Mesendoderm (in vitro differentiated cells): ENCODE data around the gene SPTBN4.

Experiments
- DNase-seq: peaks from one replicate; pipeline ENCODE4 v3.0.0; 2013
- H2AK5ac ChIP-seq: 2 replicates; pipeline ENCODE4 v1.6.1; 2013; ENCODE audit warnings: low read length, inconsistent platforms
- H2BK120ac ChIP-seq: 2 replicates; pipeline ENCODE4 v1.6.1; 2013; ENCODE audit warnings: low read depth, mild to moderate bottlenecking, low read length, moderate library complexity, mixed read lengths
- H2BK15ac ChIP-seq: replicated peaks from 2 replicates; pipeline ENCODE4 v1.6.1; 2013; ENCODE audit warnings: low read depth, mild to moderate bottlenecking, moderate library complexity
- H2BK5ac ChIP-seq: 2 replicates; pipeline ENCODE4 v1.6.1; 2013; ENCODE audit warnings: low read length, inconsistent platforms
- H3K18ac ChIP-seq: 2 replicates; pipeline ENCODE4 v1.6.1; 2013; ENCODE audit warnings: mild to moderate bottlenecking, low read length, mixed read lengths
- H3K23ac ChIP-seq: one replicate; pipeline ENCODE4 v1.6.1; 2013; ENCODE audit warnings: low read length
- H3K27ac ChIP-seq: 2 replicates; pipeline ENCODE4 v1.5.1; 2013; ENCODE audit warnings: low read depth, mild to moderate bottlenecking, inconsistent platforms, low read length, moderate library complexity
- H3K27me3 ChIP-seq: 2 replicates; pipeline ENCODE4 v1.6.1; 2013; ENCODE audit warnings: low read length, control low read depth, mild to moderate bottlenecking, inconsistent platforms; ENCODE audit not compliant: insufficient read depth, poor library complexity
- H3K36me3 ChIP-seq: 2 replicates; pipeline ENCODE4 v1.6.1; 2013; ENCODE audit warnings: low read length, inconsistent platforms; ENCODE audit not compliant: control insufficient read depth, insufficient read depth
- H3K4ac ChIP-seq: one replicate; pipeline ENCODE4 v1.6.1; 2013; ENCODE audit warnings: low read depth, mild to moderate bottlenecking, low read length, moderate library complexity
- H3K4me1 ChIP-seq: 2 replicates; pipeline ENCODE4 v1.6.1; 2013; ENCODE audit warnings: low read depth, low read length, inconsistent platforms; ENCODE audit not compliant: control insufficient read depth
- H3K4me2 ChIP-seq: 2 replicates; pipeline ENCODE4 v1.6.1; 2013; ENCODE audit warnings: low read length
- H3K4me3 ChIP-seq: 2 replicates; pipeline ENCODE4 v1.5.1; 2013; ENCODE audit warnings: mild to moderate bottlenecking, low read length
- H3K56ac ChIP-seq: one replicate; pipeline ENCODE4 v1.6.1; 2013; ENCODE audit warnings: low read length
- H3K79me1 ChIP-seq: 2 replicates; pipeline ENCODE4 v1.6.1; 2013; ENCODE audit warnings: low read length, inconsistent platforms
- H3K79me2 ChIP-seq: 2 replicates; pipeline ENCODE4 v1.6.1; 2013; ENCODE audit warnings: mild to moderate bottlenecking, low read length; ENCODE audit not compliant: control insufficient read depth, insufficient read depth
- H3K9ac ChIP-seq: 2 replicates; pipeline ENCODE4 v1.6.1; 2013; ENCODE audit warnings: low read length, inconsistent platforms
- H4K5ac ChIP-seq: one replicate; pipeline ENCODE4 v1.6.1; 2013; ENCODE audit warnings: low read length
- H4K8ac ChIP-seq: one replicate; pipeline ENCODE4 v1.6.1; 2013; ENCODE audit warnings: low read depth, mild to moderate bottlenecking, control low read depth, low read length, moderate library complexity
- WGBS: extraction: QIAGEN DNeasy Blood & Tissue Kit; methylation state at CpG from one replicate; pipeline ENCODE4 v1.1.7; 2013; ENCODE audit warnings: low lambda C conversion rate, missing lambda C conversion rate; ENCODE audit not compliant: insufficient coverage; ENCODE audit errors: extremely low coverage; 5-methylcytosine and 5-hydroxymethylcytosine counted together

Gene SPTBN4

GRCh38 chr19:40582467-40582866 lies 115.7 kb downstream of the SPTBN4 start:
- Histone ChIP-seq H3K23ac (no peak overlapping the region), H4K8ac (no peak overlapping the region), H3K9ac (no peak overlapping the region), H3K79me2 (no peaks in the 10 kb centered on the region), H3K4me1 (peaks cover 2% of the 10 kb centered on the region), H4K5ac (no peak overlapping the region), H2BK15ac (no peak overlapping the region), H2BK5ac (no peak overlapping the region), H3K4ac (no peak overlapping the region), H3K4me2 (no peak overlapping the region), H3K27ac (no peak overlapping the region), H3K4me3 (no peak overlapping the region), H3K36me3 (no peaks in the 10 kb centered on the region), H3K18ac (no peak overlapping the region), H3K56ac (no peak overlapping the region), H3K79me1 (no peaks in the 10 kb centered on the region), H3K27me3 (no peaks in the 10 kb centered on the region), H2AK5ac (no peak overlapping the region), H2BK120ac (no peak overlapping the region)
- no peak for DNase-seq
- no CpG with 5 or more reads among the region's 2 CpGs for WGBS

DNA sequence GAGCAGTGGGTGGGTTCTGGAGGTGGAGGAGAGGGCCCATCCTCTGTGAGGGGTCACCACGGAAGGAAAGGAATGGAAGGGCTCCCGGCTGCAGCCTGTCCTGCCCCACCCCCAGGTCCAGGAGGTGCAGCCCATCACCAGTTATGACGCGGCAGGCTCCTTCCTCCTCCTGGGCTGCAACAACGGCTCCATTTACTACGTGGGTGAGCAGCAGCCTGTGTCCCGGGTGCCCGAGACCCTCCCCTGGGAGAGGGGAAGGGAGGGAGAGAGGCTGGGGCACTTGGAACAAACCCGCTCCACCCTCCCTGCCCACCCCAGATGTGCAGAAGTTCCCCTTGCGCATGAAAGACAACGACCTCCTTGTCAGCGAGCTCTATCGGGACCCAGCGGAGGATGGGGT lies 116.5 kb downstream of the SPTBN4 start:
- no peak for DNase-seq
- H3K23ac ChIP-seq: no peak overlapping the region
- WGBS: no CpG with 5 or more reads among the region's 14 CpGs
- no peaks in the 10 kb centered on the region for H3K27me3 ChIP-seq
- H3K79me2 ChIP-seq: no peaks in the 10 kb centered on the region
- no peak overlapping the region for H2BK5ac ChIP-seq
- H3K9ac ChIP-seq: no peak overlapping the region
- H2AK5ac ChIP-seq: no peak overlapping the region
- no peaks in the 10 kb centered on the region for H3K36me3 ChIP-seq
- H3K27ac ChIP-seq: no peak overlapping the region
- no peak overlapping the region for H3K4me3 ChIP-seq
- H3K4ac ChIP-seq: no peak overlapping the region
- no peak overlapping the region for H2BK120ac ChIP-seq
- H3K79me1 ChIP-seq: no peaks in the 10 kb centered on the region
- no peak overlapping the region for H2BK15ac ChIP-seq
- H3K18ac ChIP-seq: no peak overlapping the region
- no peak overlapping the region for H3K4me2 ChIP-seq
- no peaks in the 10 kb centered on the region for H3K4me1 ChIP-seq
- no peak overlapping the region for H3K56ac ChIP-seq
- no peak overlapping the region for H4K8ac ChIP-seq
- H4K5ac ChIP-seq: no peak overlapping the region

- no peak overlapping the region for H4K5ac ChIP-seq
- H3K18ac ChIP-seq: no peak overlapping the region
- H2AK5ac ChIP-seq: no peak overlapping the region
- no peak overlapping the region for H2BK5ac ChIP-seq
- H3K4me3 ChIP-seq: no peak overlapping the region
- H3K27me3 ChIP-seq: no peaks in the 10 kb centered on the region
- H3K79me1 ChIP-seq: no peaks in the 10 kb centered on the region
- H2BK120ac ChIP-seq: no peak overlapping the region
- H3K56ac ChIP-seq: no peak overlapping the region
- no peaks in the 10 kb centered on the region for H3K36me3 ChIP-seq
- H4K8ac ChIP-seq: no peak overlapping the region
- no peaks in the 10 kb centered on the region for H3K79me2 ChIP-seq
- no peak overlapping the region for H3K23ac ChIP-seq
- H3K27ac ChIP-seq: no peak overlapping the region
- no peak overlapping the region for H3K4ac ChIP-seq
- no peak for DNase-seq
- no peak overlapping the region for H2BK15ac ChIP-seq
- H3K4me2 ChIP-seq: no peak overlapping the region
- H3K4me1 ChIP-seq: no peaks in the 10 kb centered on the region
- whole genome bisulfite sequencing: no CpG with 5 or more reads among the region's 5 CpGs
- H3K9ac ChIP-seq: no peak overlapping the region
These were observed 117.2 kb downstream of the SPTBN4 start for GRCh38 chr19:40584007-40584406.

- no CpG with 5 or more reads among the region's 11 CpGs for WGBS
These were observed 118.6 kb downstream of the SPTBN4 start for GRCh38 chr19:40585241-40585981.

DNA sequence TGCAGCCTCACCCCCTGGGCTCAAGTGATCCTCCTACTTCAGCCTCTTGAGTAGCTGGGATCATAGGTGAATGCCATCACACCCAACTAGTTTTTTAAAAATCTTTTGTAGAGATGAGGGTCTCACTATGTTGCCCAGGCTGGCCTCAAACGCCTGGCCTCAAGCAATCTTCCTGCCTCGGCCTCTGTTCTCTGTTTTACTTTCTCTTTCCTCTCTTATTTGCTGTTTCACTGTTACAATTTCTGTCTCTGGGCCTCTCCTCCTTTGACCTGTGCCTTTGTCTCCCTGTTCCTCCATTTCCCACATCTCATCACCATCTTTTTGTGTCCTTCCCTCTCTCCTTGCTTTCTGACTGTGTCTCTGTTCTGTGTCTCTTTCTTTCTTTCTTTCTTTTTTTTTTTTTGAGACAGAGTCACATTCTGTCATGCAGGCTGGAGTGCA lies 119.2 kb downstream of the SPTBN4 start:
- H3K36me3 ChIP-seq: no peaks in the 10 kb centered on the region
- no peak overlapping the region for H2AK5ac ChIP-seq
- H2BK15ac ChIP-seq: no peak overlapping the region
- no peaks in the 10 kb centered on the region for H3K79me2 ChIP-seq
- no peaks in the 10 kb centered on the region for H3K27me3 ChIP-seq
- no peak overlapping the region for H4K5ac ChIP-seq
- H2BK120ac ChIP-seq: no peak overlapping the region
- H3K9ac ChIP-seq: no peak overlapping the region
- H4K8ac ChIP-seq: no peak overlapping the region
- no peak overlapping the region for H3K23ac ChIP-seq
- no peak overlapping the region for H3K4me2 ChIP-seq
- no peak for DNase-seq
- no peak overlapping the region for H3K18ac ChIP-seq
- WGBS: no CpG with 5 or more reads among the region's 2 CpGs
- no peaks in the 10 kb centered on the region for H3K79me1 ChIP-seq
- no peak overlapping the region for H3K4me3 ChIP-seq
- no peak overlapping the region for H3K4ac ChIP-seq
- H3K56ac ChIP-seq: no peak overlapping the region
- H2BK5ac ChIP-seq: no peak overlapping the region
- H3K27ac ChIP-seq: no peak overlapping the region
- H3K4me1 ChIP-seq: no peaks in the 10 kb centered on the region

More at GRCh38 chr19:40585241-40585981, 118.6 kb downstream of the SPTBN4 start:
- no peak overlapping the region for H3K4me3 ChIP-seq
- H2BK5ac ChIP-seq: no peak overlapping the region
- H4K8ac ChIP-seq: no peak overlapping the region
- no peak overlapping the region for H4K5ac ChIP-seq
- no peak overlapping the region for H3K4ac ChIP-seq
- no peak overlapping the region for H3K56ac ChIP-seq
- DNase-seq: no peak
- H2AK5ac ChIP-seq: no peak overlapping the region
- no peak overlapping the region for H3K4me2 ChIP-seq
- H3K79me2 ChIP-seq: no peaks in the 10 kb centered on the region
- no peak overlapping the region for H3K18ac ChIP-seq
- no peaks in the 10 kb centered on the region for H3K27me3 ChIP-seq
- no peaks in the 10 kb centered on the region for H3K36me3 ChIP-seq
- no peak overlapping the region for H3K27ac ChIP-seq
- no peak overlapping the region for H2BK15ac ChIP-seq
- no peak overlapping the region for H3K23ac ChIP-seq
- H3K9ac ChIP-seq: no peak overlapping the region
- no peaks in the 10 kb centered on the region for H3K79me1 ChIP-seq
- H3K4me1 ChIP-seq: no peaks in the 10 kb centered on the region
- H2BK120ac ChIP-seq: no peak overlapping the region

DNA sequence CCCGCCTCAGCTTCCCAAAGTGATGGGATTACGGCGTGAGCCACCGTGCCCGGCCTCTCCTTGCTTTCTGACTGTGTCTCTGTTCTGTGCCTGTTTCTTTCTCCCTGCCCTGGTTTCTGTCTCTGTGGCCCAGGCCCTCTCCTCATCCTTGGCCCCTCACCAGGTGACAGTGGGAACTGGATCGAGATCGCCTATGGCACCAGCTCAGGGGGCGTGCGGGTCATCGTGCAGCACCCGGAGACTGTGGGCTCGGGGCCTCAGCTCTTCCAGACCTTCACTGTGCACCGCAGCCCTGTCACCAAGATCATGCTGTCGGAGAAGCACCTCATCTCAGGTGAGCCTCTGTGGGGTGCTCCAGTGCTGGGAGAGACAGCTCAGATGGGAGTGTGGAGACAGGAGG lies 119.8 kb downstream of the SPTBN4 start:
- H3K79me2 ChIP-seq: no peaks in the 10 kb centered on the region
- no peak overlapping the region for H3K4me3 ChIP-seq
- H4K8ac ChIP-seq: no peak overlapping the region
- H3K27ac ChIP-seq: no peak overlapping the region
- no peaks in the 10 kb centered on the region for H3K4me1 ChIP-seq
- no peak overlapping the region for H3K18ac ChIP-seq
- no peak overlapping the region for H3K56ac ChIP-seq
- H3K27me3 ChIP-seq: no peaks in the 10 kb centered on the region
- H3K23ac ChIP-seq: no peak overlapping the region
- no peaks in the 10 kb centered on the region for H3K79me1 ChIP-seq
- H2BK120ac ChIP-seq: no peak overlapping the region
- H3K4ac ChIP-seq: no peak overlapping the region
- H3K4me2 ChIP-seq: no peak overlapping the region
- WGBS: no CpG with 5 or more reads among the region's 14 CpGs
- no peak overlapping the region for H2BK5ac ChIP-seq
- no peak overlapping the region for H3K9ac ChIP-seq
- DNase-seq: no peak
- no peaks in the 10 kb centered on the region for H3K36me3 ChIP-seq
- H2BK15ac ChIP-seq: no peak overlapping the region
- H2AK5ac ChIP-seq: no peak overlapping the region
- H4K5ac ChIP-seq: no peak overlapping the region
